Measurements from ENCODE around the gene SORD.
"Not testable (repeated sequence)": the region's sequence is repeated elsewhere in the genome, so short reads cannot be mapped to it uniquely, and the experiment has no call there.

Gene SORD

GRCh38 chr15:44999105-44999504 lies 23.9 kb upstream of the SORD start:
- Histone ChIP-seq H3K9me3 (no peaks in the 10 kb centered on the region), H4K20me1 (no peaks in the 10 kb centered on the region), H3K4me1 (no peaks in the 10 kb centered on the region), H3K9ac (no peak overlapping the region), H3K27me3 (no peaks in the 10 kb centered on the region), H3K27ac (no peak overlapping the region), H3K4me3 (no peak overlapping the region), H3K4me2 (no peak overlapping the region), H3K36me3 (no peaks in the 10 kb centered on the region)
- no peak for TF ChIP-seq Cebpa-rat (IDR thresholded peaks at IDR 0.05)

GRCh38 chr15:45001180-45001579 lies 21.8 kb upstream of the SORD start:
- not testable (repeated sequence) for H3K4me3 ChIP-seq, H4K20me1 ChIP-seq, H3K4me1 ChIP-seq, H3K36me3 ChIP-seq, H3K27me3 ChIP-seq, H3K9ac ChIP-seq, H3K4me2 ChIP-seq, H3K9me3 ChIP-seq, H3K27ac ChIP-seq

- not testable (repeated sequence) for H4K20me1 ChIP-seq, H3K4me1 ChIP-seq, H3K9ac ChIP-seq, H3K36me3 ChIP-seq, H3K27me3 ChIP-seq, H3K4me3 ChIP-seq, H3K4me2 ChIP-seq, H3K27ac ChIP-seq
- H3K9me3 ChIP-seq, result peaks cover 22% of the 10 kb centered on the region
Observed at GRCh38 chr15:45003731-45004410, 19.1 kb upstream of the SORD start.

GRCh38 chr15:45004590-45005175 lies 18.3 kb upstream of the SORD start:
- not testable (repeated sequence) for H3K4me1 ChIP-seq, H3K9ac ChIP-seq, H4K20me1 ChIP-seq, H3K4me3 ChIP-seq, H3K27me3 ChIP-seq, H3K4me2 ChIP-seq, H3K36me3 ChIP-seq, H3K27ac ChIP-seq
- H3K9me3 ChIP-seq, result peaks cover 22% of the 10 kb centered on the region

GRCh38 chr15:45009046-45009445 lies 13.9 kb upstream of the SORD start:
- Histone ChIP-seq H3K4me1 (no peaks in the 10 kb centered on the region), H3K36me3 (no peaks in the 10 kb centered on the region), H4K20me1 (no peaks in the 10 kb centered on the region), H3K27me3 (no peaks in the 10 kb centered on the region), H3K4me2 (no peak overlapping the region), H3K9ac (no peak overlapping the region), H3K4me3 (no peak overlapping the region), H3K9me3 (peaks cover 22% of the 10 kb centered on the region), H3K27ac (no peak overlapping the region)
- no peak for TF ChIP-seq Cebpa-rat (IDR thresholded peaks at IDR 0.05)

GRCh38 chr15:45015114-45015513 lies 7.9 kb upstream of the SORD start:
- H3K4me3 ChIP-seq, H3K27me3 ChIP-seq, H3K4me1 ChIP-seq: not testable (repeated sequence)

DNA sequence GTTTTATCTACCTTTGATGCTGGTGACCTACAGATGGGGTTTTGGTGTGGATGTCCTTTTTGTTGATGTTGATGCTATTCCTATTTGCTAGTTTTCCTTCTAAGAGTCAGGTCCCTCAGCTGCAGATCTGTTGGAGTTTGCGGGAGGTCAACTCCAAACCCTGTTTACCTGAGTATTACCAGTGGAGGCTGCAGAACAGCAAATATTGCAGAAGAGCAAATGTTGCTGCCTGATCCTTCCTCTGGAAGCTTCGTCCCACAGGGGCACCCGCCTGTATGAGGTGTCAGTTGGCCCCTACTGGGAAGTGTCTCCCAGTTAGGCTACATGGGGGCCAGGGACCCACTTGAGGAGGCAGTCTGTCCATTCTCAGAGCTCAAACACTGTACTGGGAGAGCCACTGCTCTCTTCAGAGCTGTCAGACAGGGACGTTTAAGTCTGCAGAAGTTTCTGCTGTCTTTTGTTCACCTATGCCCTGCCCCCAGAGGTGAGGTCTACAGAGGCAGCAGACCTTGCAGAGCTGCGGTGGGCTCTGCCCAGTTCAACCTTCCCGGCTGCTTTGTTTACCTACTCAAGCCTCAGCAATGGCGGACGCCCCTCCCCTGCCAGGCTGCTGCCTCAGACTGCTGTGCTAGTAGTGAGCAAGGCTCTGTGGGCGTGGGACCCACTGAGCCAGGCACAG lies 2.6 kb upstream of the SORD start:
- H3K36me3 ChIP-seq, H3K9ac ChIP-seq, H3K27ac ChIP-seq, H3K4me2 ChIP-seq, H3K4me3 ChIP-seq, H3K27me3 ChIP-seq, H4K20me1 ChIP-seq, H3K9me3 ChIP-seq: not testable (repeated sequence)
- H3K4me1 ChIP-seq, result peaks cover 19% of the 10 kb centered on the region

More at GRCh38 chr15:45015114-45015513, 7.9 kb upstream of the SORD start:
- H4K20me1 ChIP-seq, H3K4me2 ChIP-seq, H3K9me3 ChIP-seq, H3K9ac ChIP-seq, H3K27ac ChIP-seq, H3K36me3 ChIP-seq: not testable (repeated sequence)

- H3K9ac ChIP-seq, H4K20me1 ChIP-seq, H3K27ac ChIP-seq, H3K9me3 ChIP-seq, H3K4me3 ChIP-seq, H3K27me3 ChIP-seq, H3K36me3 ChIP-seq, H3K4me2 ChIP-seq: not testable (repeated sequence)
- peaks cover 24% of the 10 kb centered on the region for H3K4me1 ChIP-seq
Observed at GRCh38 chr15:45020901-45021259, 2.1 kb upstream of the SORD start.

DNA sequence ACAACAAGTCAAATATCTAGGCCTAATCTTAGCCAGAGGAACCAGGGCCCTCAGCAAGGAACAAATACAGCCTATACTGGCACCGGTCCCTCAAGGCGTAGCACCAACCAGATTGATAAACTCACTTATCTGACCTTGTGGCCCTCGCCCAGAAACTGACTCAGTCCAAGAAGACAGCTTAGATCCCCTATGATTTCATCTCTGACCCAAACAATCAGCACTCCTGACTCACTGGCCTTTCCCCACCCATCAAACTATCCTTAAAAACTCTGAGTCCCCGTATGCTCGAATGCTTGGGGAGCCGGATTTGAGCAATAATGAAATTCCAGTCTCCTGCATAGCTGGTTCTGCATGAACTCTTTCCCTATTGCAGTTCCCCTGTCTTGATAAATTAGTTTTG lies 1.6 kb upstream of the SORD start:
- Histone ChIP-seq H4K20me1 (no peaks in the 10 kb centered on the region), H3K4me2 (no peak overlapping the region), H3K4me3 (no peak overlapping the region), H3K36me3 (peaks cover 4% of the 10 kb centered on the region), H3K27ac (no peak overlapping the region), H3K27me3 (no peaks in the 10 kb centered on the region), H3K9me3 (peaks cover under 1% of the 10 kb centered on the region; the same call in 1 of the 2 replicates), H3K4me1 (peaks cover 29% of the 10 kb centered on the region), H3K9ac (no peak overlapping the region)
- TF ChIP-seq Cebpa-rat (IDR thresholded peaks at IDR 0.05), result no peak

DNA sequence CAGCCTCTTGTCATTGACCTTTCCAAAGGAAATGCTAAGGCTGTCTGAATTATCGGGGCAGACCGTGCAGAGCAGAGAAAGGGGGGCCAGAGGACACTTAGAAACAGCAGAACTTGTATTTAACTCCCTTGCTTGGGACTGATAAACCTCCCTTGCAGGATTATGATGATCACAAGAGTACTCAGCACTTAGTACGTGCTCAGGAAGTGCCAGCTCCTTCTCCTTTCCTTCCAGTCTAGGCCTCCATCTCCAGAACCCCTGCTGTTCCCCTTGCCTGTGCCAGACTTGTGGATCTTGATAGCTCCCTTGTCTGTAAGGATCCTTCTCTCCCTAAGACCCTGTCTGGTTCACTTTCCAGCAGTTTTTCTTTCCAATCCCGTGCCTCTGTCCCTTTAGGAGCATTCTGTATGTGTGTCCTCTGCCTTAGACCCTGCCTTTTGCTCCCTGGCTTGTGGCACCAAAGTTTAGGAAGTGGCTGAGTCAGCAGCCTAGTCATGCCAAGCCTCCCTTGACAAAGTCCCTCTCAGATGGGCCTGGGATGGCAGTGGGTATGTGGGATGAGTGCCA lies 747 bp downstream of the SORD start:
- peak overlapping the region; percentile 92 for H3K27ac ChIP-seq
- peaks cover 24% of the 10 kb centered on the region for H3K9me3 ChIP-seq
- H4K20me1 ChIP-seq, result no peaks in the 10 kb centered on the region
- peak overlapping the region; percentile 87 for H3K9ac ChIP-seq
- H3K4me2 ChIP-seq, result peak overlapping the region; percentile 98
- H3K4me3 ChIP-seq, result peak overlapping the region; percentile 78
- H3K27me3 ChIP-seq, result no peaks in the 10 kb centered on the region
- no peak for TF ChIP-seq Cebpa-rat (IDR thresholded peaks at IDR 0.05)
- H3K36me3 ChIP-seq, result peaks cover 28% of the 10 kb centered on the region
- peaks cover 33% of the 10 kb centered on the region for H3K4me1 ChIP-seq

- Histone ChIP-seq H3K4me1 (peaks cover 33% of the 10 kb centered on the region), H3K9me3 (peaks cover 33% of the 10 kb centered on the region), H3K4me2 (peak overlapping the region; percentile 41), H3K36me3 (peaks cover 37% of the 10 kb centered on the region)
- H3K27me3 ChIP-seq, H3K4me3 ChIP-seq, H3K27ac ChIP-seq, H4K20me1 ChIP-seq, H3K9ac ChIP-seq: not testable (repeated sequence)
Observed at GRCh38 chr15:45024649-45025048, 1.7 kb downstream of the SORD start.

GRCh38 chr15:45025627-45026026 lies 2.6 kb downstream of the SORD start:
- not testable (repeated sequence) for H4K20me1 ChIP-seq, H3K4me3 ChIP-seq, H3K9ac ChIP-seq, H3K27ac ChIP-seq, H3K27me3 ChIP-seq
- Histone ChIP-seq H3K9me3 (peaks cover 43% of the 10 kb centered on the region), H3K4me1 (peaks cover 33% of the 10 kb centered on the region), H3K4me2 (peak overlapping the region; percentile 41), H3K36me3 (peaks cover 47% of the 10 kb centered on the region)

Measured in BLaER1 (cell line).